GM21576 (cell line): ENCODE results near the gene FZD10.

Source experiments
- ATAC-seq: cut with Tn5 transposase; IDR thresholded peaks from one replicate; pipeline ENCODE4 v1.9.1; 2021; ENCODE audit warnings: mild to moderate bottlenecking, moderate library complexity; ENCODE audit not compliant: unreplicated experiment

The FZD10 gene

GRCh38 chr12:130131025-130131424 is 31.2 kb upstream of the FZD10 start:
- ATAC-seq = no peak

DNA sequence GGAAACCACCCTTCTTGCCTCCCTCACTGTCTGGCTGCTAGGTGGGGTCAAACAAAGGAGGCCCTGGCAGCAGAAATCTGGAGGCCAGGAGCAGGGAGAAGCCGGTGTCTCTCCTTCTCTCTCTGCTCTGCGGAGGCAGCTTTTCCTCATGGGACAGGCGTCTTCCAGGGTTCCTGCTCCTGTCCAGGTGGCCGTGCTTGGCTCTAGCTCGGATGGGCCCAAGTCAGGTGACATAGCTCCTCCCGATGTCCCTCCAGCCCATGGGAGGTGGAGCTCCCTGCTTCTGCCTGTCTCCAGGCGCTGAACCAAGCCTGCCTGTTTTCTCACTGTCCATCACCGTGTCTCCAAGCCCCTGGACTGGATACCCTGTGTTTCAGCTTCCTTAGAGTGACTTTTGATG is 30.5 kb upstream of the FZD10 start:
- ATAC-seq = no peak

GRCh38 chr12:130132831-130133511 is 29.3 kb upstream of the FZD10 start:
- no peak for ATAC-seq

- ATAC-seq = no peak
Measured at GRCh38 chr12:130133851-130134562, 28.3 kb upstream of the FZD10 start.

DNA sequence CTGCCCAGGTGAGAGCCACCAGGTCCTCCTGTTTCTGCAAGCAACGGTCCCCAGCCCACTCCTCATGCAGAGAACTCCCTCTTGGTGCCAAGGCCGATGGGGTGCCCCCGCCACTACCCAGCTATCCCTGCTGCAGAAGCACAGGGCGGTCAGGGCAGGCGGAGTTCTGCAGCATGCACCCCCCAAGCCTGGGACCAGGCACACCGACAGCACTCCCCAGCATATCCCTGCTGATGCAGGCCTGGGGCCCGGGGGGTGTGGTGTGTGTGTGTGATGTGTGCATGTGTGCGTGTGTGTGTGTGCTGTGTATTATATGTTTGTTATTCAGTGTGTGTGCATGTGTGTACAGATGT is 27.7 kb upstream of the FZD10 start:
- ATAC-seq = no peak

DNA sequence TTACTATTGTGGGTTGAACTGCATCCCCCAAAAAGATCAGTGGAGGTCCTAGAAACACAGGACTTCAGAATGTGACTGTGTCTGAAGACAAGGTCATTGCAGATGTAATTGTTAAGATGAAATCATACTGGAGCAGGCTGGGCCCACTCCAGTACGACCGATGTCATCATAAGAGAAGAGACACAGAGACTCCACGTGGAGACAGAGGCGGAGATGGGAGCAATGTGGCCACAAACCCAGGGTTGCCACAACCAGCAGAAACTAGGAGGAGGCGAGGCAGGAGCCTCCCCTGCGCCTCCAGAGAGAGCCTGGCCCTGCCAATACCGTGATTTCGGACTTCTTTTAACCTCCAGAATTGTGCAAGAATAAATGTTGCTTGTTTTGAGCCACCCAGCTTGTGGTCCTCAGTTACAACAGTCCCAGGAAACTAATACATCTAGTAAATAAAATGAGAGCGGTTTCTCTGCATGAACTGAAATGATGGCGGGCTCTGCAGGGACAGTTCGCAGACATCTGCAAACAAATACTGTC is 25.7 kb upstream of the FZD10 start:
- no peak for ATAC-seq

- ATAC-seq = no peak
Measured at GRCh38 chr12:130137040-130138018, 24.9 kb upstream of the FZD10 start.

DNA sequence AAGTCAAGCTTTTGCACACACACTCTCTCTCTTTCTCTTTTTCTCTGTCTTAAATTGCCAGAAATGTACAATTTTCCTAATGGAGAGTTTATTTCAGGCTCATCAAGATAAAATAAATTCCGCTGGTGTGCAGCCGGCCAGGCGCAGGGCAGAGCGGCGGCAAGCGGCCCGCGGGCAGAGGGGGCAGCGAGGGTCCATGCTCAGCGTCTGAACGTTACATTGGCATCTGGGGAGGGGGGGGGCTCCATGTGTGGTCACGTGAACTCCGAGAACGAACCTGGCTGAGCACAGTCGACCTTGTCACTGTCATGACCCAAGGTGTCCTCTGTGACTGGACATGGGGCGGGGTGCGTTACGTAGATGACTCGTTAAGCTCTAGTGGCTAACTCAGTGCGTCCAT is 23.8 kb upstream of the FZD10 start:
- ATAC-seq = no peak

DNA sequence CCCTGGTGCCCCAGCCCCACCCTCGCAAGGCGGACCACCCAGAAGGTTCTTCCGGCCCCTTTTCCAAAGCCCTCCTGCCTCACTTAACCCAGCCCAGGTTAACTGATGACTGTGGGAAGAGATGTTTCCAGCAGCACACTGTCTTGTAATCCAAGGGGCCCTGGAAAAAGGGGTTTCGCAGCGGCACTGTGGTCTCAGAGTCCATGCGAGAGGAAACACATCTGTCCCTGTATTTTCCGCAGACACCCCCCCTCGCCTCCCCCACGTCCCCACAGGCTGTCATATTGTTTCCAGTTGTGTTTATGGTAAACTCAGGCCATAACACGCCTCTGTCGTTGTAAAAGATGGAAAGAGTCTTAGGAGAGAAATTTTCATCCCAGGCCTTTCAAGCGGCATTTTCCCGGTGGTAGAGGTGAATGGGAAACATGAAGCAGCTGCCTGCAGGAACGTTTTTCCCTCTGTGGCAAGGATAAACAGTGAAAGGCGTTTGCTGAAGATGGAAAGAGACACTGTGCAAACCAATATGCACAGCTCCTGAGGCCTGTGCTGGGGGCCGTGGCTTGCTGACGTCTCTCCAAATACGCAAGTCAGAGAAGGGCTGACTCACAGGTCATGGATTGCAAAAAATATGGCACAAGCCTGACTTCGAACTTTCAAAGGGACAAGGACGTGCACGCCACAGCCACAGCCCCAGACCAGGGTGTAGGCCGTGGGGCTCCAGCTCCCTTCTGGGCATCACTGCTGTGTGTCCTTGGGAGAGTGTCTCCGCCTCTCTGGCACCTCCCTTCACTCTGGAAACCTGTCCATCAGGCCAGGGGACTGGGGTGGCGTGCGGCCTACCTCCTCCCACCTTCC is 22.5 kb upstream of the FZD10 start:
- ATAC-seq = no peak

- no peak for ATAC-seq
Measured at GRCh38 chr12:130141105-130141504, 21.2 kb upstream of the FZD10 start.

DNA sequence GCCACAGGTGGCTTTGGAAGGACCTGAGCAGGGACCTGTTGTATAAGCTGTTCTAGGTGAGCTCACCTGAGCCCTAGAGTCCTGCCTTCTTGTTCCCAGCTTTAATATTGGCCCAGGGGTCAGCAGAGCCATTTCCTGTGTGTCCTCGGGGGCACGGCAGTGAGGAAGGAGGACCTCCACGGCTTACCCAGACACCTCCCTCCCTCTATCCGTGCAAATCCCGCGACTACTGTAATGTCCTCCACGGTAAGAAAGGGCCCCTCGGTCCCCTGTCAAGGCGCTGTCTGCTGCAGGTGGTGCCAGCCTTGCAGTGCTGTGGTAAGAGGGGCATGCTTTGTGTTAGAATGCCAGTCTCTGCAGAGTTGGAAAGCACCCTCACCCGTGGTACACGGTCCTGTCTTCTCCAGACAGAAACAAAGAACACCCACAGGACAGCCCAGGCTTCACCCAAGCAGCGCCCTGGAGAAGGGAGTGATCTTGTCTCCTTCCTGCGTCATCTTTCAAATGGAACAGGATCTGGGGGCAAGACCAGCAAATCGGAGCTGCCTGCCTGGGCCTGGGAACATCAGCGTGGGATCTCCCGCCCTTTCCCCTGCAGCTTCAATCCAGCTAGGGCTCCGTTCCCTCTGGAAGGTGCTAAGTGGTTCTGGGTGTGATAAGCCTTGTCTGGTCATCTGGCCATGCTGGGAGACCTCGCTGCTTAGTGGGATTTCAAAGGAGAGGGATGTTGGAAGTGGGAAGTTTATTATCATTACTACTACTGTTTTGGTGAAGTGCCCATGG is 20.2 kb upstream of the FZD10 start:
- no peak for ATAC-seq

GRCh38 chr12:130142736-130143135 is 19.5 kb upstream of the FZD10 start:
- no peak for ATAC-seq

GRCh38 chr12:130143136-130143535 is 19.1 kb upstream of the FZD10 start:
- ATAC-seq = no peak

- no peak for ATAC-seq
Measured at GRCh38 chr12:130144256-130144655, 18.0 kb upstream of the FZD10 start.

DNA sequence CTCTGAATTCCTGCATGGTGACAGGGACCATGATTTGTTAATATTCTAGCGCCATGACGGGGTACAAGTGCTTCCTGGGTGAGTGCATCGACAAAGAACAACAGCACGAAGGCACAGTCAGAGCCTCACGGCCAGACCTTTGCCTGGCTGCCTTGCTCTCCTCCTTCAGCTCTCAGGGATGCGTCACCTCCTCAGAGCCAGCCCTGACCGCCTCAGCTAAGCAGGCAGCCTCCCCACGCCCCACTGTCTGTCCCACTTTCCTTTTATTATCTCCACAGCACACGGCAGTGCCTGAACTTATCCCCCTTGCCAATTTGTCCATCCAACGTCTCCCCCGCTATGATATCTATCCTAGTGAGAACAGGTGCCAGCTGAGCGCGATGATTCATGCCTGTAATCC is 16.5 kb upstream of the FZD10 start:
- no peak for ATAC-seq

DNA sequence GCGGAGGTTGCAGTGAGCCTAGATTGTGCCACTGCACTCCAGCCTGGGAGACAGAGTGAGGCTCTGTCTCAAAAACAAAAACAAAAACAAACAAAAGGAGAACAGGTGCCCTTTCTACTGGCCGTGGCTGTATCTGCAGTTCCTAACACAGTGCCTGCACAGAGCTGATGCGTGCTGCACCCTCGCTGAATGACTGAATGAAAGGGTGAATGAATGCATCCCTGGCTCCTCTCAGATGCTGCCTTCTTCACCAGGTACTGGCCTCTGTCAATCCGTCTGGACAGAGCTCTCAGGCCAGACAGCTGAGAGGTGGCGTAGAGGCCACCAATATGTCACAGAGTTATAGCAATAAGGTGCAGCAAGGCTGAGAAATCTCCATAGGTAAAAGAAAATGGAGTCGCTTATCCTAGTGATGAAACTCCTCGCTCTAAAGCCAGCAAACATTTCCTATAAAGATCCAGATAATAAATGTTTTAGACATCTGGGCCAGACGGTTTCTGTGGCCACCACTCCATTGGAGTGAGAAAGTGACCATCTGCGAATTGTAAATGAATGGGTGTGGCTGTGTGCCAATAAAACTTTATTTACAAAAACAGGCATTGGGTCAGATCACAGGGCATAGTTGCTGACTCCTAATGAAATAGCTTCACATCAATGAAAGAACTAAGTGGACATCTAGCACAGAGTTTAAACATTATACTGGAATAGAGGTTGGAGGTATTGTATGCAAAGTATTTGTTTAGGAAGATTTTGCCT is 15.9 kb upstream of the FZD10 start:
- no peak for ATAC-seq

DNA sequence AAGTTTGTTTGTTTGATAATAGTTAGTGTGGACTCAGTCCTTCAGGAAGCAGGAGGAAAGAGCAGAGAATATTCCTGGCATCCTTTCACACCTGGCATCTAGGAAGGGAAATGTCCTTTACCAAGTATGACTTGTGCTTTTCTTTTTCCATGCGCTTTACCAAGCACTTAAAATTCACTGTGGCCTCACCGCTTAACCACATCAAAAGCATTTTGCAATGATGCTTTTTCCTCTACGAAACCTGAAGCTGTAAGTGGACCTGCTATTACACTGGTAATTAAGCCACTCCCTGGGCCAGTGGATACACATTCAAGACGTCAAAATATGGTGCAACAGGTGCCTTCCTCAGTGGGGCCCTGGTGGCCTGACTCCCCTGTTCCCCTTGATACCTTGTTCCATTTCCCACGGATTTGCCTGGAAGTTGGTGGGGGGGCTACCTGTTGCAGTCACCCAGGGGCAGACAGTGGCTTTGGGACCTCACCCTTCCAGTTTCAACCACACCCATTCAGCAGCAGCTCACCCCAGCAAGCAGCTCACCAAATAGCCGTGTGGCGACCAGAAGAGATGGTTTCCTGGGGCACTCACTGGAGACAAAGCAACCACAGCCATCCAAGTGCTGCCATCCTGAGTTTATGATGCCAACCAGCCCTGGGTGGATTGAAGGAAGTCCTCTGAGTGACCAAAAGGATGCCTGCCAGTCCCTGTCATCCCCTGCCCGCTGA is 14.2 kb upstream of the FZD10 start:
- no peak for ATAC-seq

DNA sequence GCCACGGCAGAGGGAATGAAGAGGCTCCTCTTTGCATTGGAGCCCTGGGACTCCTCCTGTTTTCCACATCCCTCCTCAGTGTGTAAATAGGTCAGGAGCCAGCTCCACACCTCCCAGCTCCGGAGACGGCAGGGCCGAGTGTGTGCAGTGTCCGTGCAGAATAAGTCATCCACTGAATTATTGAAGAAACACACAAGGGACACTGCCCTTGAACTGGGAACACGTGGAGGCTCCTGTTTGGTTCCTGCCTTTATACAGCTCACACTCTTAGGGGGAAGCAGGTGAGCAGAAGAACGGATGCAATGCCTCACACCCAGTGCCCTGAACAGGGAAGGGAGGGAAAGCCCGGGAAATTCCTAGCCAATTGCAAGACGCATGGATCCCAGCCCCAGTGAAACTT is 10.4 kb upstream of the FZD10 start:
- ATAC-seq = no peak
